ENCODE data around the gene SCD. TPM values are rescaled to one million over a fixed set of nuclear protein-coding genes. Genes with fewer than 3 reads are reported as not detected.
"Not testable (repeated sequence)": the region's sequence is repeated elsewhere in the genome, so short reads cannot be mapped to it uniquely, and the experiment has no call there.

Gene SCD
- total and polyA plus RNA-seq, 7 donors = 4.2 to 199 (median 13.6) TPM

DNA sequence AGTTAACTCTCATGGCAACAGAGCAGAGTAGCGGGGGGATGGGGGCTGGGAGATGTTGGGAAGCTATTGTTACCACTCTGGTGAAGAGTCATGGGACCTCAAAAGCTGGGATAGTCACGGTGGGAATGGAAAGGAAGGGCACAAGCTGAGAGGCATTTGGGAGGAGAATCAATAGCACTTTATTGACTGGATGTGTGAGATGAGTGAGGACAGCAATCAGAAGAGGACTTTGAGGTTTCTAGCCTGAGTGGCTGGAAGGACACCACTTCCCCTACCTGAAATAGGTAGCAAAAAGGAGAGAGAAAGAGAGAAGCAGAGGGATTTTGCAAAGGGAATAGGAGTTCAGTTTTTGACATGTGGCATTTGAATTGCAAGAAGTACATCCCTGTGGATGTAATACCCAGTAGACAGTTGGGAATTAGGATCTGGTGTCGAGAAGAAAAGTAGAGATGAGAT lies 27.2 kb downstream of the SCD start:
- Histone ChIP-seq H3K9me3 (no peaks in the 10 kb centered on the region), H3K27ac (peak overlapping the region; percentile 90 to 99 (median 96)), H3K36me3 (no peaks in the 10 kb centered on the region), H3K4me3 (peak overlapping the region; percentile 41 to 80 (median 60)), H3K27me3 (no peaks in the 10 kb centered on the region), H3K4me1 (peaks cover 0 to 31% (median 28%) of the 10 kb centered on the region in 4 donors)
- intact Hi-C loops (cut with DNase I) = loop anchor here (5.0 kb wide), 2 partner anchors 37 to 87 kb away; partner anchors contain the start of gene BLOC1S2
- WGBS, 2 donors = 6 to 21% methylated on average over 3 of the region's 3 CpGs
- no peak for TF ChIP-seq POLR2A (IDR thresholded peaks at IDR 0.05)
- TF ChIP-seq EP300 (IDR thresholded peaks at IDR 0.05) = no peak
- TF ChIP-seq POLR2AphosphoS5 (IDR thresholded peaks at IDR 0.05) = no peak
- TF ChIP-seq, protein P1, sequence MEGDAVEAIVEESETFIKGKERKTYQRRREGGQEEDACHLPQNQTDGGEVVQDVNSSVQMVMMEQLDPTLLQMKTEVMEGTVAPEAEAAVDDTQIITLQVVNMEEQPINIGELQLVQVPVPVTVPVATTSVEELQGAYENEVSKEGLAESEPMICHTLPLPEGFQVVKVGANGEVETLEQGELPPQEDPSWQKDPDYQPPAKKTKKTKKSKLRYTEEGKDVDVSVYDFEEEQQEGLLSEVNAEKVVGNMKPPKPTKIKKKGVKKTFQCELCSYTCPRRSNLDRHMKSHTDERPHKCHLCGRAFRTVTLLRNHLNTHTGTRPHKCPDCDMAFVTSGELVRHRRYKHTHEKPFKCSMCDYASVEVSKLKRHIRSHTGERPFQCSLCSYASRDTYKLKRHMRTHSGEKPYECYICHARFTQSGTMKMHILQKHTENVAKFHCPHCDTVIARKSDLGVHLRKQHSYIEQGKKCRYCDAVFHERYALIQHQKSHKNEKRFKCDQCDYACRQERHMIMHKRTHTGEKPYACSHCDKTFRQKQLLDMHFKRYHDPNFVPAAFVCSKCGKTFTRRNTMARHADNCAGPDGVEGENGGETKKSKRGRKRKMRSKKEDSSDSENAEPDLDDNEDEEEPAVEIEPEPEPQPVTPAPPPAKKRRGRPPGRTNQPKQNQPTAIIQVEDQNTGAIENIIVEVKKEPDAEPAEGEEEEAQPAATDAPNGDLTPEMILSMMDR (IDR thresholded peaks at IDR 0.05) = no peak
- DNase-seq = no peak

DNA sequence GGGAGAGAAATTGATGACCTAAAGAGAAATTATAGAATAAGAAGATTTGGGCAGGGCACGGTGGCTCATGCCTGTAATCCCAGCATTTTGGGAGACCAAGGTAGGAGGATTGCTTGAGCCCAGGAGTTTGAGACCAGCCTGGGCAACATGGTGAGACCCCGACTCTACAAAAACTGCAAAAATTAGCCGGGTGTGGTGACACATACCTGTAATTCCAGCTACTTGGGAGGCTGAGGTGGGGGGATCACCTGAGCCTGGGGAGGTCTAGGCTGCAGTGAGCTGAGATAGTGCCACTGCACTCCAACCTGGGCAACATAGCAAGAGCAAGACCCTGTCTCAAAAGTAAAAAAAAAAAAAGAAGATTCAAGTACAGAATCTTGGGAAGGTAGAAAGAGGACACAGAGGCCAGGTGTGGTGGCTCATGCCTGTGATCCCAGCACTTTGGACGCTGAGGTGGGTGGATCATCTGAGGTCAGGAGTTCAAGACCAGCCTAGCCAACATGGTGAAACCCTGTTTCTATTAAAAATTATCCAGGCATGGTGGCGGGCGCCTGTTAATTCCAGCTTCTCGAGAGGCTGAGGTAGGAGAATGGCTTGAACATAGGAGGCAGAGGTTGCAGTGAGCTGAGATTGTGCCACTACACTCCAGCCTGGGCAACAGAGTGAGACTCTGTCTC lies 27.8 kb downstream of the SCD start:
- intact Hi-C loops (cut with DNase I) = loop anchor here (5.0 kb wide), 2 partner anchors 38 to 88 kb away; partner anchors contain the start of gene BLOC1S2
- not testable (repeated sequence) for H3K36me3 ChIP-seq, H3K27me3 ChIP-seq, DNase-seq, H3K9me3 ChIP-seq
- Histone ChIP-seq H3K4me3 (peak overlapping the region in 3 of 4 donors; percentile 53 to 80 (median 68)), H3K4me1 (peaks cover 0 to 31% (median 28%) of the 10 kb centered on the region in 4 donors), H3K27ac (peak overlapping the region; percentile 90 to 99 (median 96))
- WGBS, 2 donors = 18 to 70% methylated on average over 7 of the region's 7 CpGs

DNA sequence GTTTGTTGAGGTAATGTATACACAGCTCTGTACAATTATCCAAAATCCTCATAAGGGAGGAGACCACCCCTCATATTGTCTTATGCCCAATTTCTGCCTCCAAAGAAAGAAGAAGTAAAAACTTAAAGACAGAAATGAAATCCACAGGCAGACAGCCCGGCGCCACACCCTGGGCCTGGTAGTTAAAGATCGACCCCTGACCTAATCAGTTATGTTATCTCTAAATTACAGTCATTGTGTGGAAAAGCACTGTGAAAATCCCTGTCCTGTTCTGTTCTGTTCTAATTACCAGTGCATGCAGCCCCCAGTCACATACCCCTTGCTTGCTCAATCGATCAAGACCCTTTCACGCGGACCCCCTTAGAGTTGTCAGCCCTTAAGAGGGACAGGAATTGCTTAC lies 29.6 kb downstream of the SCD start:
- H3K4me3 ChIP-seq; DNase-seq; H3K9me3 ChIP-seq; H3K36me3 ChIP-seq; intact Hi-C loops (cut with DNase I); H3K27ac ChIP-seq; H3K27me3 ChIP-seq: not testable (repeated sequence)
- WGBS, 2 donors = 24 to 68% methylated on average over 6 of the region's 6 CpGs
- H3K4me1 ChIP-seq = peaks cover 0 to 24% (median 23%) of the 10 kb centered on the region in 4 donors

DNA sequence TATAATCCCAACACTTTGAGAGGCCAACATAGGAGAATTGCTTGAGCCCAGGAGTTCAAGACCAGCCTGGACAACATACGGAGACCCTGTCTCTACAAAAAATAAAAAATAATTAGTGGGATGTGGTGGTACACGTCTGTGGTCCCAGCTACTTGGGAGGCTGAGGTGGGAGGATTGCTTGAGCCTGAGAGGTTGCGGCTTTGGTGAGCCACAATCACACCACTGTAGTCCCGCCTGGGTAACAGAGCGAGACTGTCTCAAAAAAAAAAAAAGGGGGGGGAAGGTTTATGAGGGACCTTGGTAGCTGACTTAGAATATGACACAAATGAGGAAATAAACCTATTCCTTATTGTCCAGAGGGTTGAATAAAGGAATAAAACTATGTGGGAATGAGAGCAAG lies 30.8 kb downstream of the SCD start:
- no peak for DNase-seq
- Histone ChIP-seq H3K4me3 (no peak overlapping the region), H3K27me3 (no peaks in the 10 kb centered on the region), H3K27ac (no peak overlapping the region), H3K9me3 (no peaks in the 10 kb centered on the region), H3K4me1 (peaks cover 0 to 17% (median 14%) of the 10 kb centered on the region in 4 donors), H3K36me3 (peaks cover 0 to 20% (median 6%) of the 10 kb centered on the region in 4 donors)
- intact Hi-C loops (cut with DNase I) = no loop called here
- TF ChIP-seq POLR2AphosphoS5 (IDR thresholded peaks at IDR 0.05) (no peak), EP300 (IDR thresholded peaks at IDR 0.05) (no peak), POLR2A (IDR thresholded peaks at IDR 0.05) (no peak)
- TF ChIP-seq, protein P1 (IDR thresholded peaks at IDR 0.05) = no peak
- 65 to 72% methylated on average over 5 of the region's 5 CpGs for WGBS, 2 donors

DNA sequence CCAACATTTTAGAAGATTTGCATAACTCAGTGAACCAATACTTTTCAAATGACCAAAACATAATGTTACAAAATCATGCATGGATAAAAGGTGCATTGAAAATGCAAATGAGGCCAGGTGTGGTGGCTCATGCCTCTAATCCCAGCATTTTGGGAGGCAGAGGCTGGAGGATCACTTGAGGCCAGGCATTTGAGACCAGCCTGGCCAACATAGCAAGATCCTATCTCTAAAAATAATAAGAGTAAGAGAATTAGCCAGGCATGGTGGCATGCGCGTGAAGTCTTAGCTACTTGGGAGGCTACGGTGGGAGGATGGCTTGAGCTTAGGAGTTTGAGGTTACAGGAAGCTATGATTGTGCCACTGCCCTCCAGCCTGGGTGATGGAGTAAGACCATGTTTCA lies 33.4 kb downstream of the SCD start:
- H3K36me3 ChIP-seq = peaks cover 0 to 23% (median 6%) of the 10 kb centered on the region in 4 donors
- intact Hi-C loops (cut with DNase I) = no loop called here
- TF ChIP-seq POLR2A (IDR thresholded peaks at IDR 0.05) = no peak
- TF ChIP-seq EP300 (IDR thresholded peaks at IDR 0.05) = no peak
- H3K27me3 ChIP-seq = no peaks in the 10 kb centered on the region
- no peaks in the 10 kb centered on the region for H3K9me3 ChIP-seq
- no peak overlapping the region for H3K4me3 ChIP-seq
- H3K27ac ChIP-seq = no peak overlapping the region
- WGBS, 2 donors = 96 to 98% methylated on average over 3 of the region's 3 CpGs
- H3K4me1 ChIP-seq = peaks cover 0 to 3% (median 0%) of the 10 kb centered on the region in 4 donors
- no peak for DNase-seq

DNA sequence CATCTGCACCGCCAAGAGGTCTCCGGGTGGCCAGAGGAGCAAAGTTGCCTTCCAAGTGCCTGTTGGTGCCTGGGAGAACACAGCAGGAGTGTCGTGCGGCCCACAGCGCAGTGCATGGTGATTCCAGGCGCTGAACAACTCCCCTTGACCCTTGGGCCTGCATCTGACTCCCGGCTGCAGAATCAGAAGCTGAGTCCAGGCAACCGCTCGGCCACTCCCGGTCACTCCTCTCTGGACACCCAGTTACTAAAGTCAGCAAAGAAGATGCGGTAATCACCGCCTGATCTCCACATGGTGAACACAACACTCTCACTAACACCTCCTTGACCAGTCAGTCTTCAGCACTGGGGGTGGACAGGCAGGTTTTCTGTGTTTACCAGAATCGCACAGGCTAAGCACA lies 35.5 kb downstream of the SCD start:
- H3K27ac ChIP-seq = no peak overlapping the region
- WGBS, 2 donors = 96 to 98% methylated on average over 13 of the region's 13 CpGs
- H3K36me3 ChIP-seq = peaks cover 0 to 23% (median 6%) of the 10 kb centered on the region in 4 donors

More for the DNA sequence above, 35.5 kb downstream of the SCD start:
- Histone ChIP-seq H3K9me3 (no peaks in the 10 kb centered on the region), H3K4me3 (no peak overlapping the region), H3K27me3 (no peaks in the 10 kb centered on the region), H3K4me1 (no peaks in the 10 kb centered on the region)
- no peak for DNase-seq
- intact Hi-C loops (cut with DNase I) = no loop called here
- no peak for TF ChIP-seq EP300 (IDR thresholded peaks at IDR 0.05)
- no peak for TF ChIP-seq POLR2A (IDR thresholded peaks at IDR 0.05)

All from sigmoid colon (tissue), 7 donors.